HG03460 (cell line): ENCODE results near the gene SLC16A4.
"Not testable (repeated sequence)": the region's sequence is repeated elsewhere in the genome, so short reads cannot be mapped to it uniquely, and the experiment has no call there.

Experiments
- ATAC-seq: cut with Tn5 transposase; IDR thresholded peaks from one replicate; pipeline ENCODE4 v1.9.1; 2021; ENCODE audit not compliant: unreplicated experiment

The SLC16A4 gene

GRCh38 chr1:110390692-110391245 is at the start of gene SLC16A4:
SLC16A4 (minus strand) TSS chr1:110391026; CDS start chr1:110389323, 1,703 bp downstream.
- ATAC-seq, result no peak

GRCh38 chr1:110439873-110440272 is 49.0 kb upstream of the SLC16A4 start:
- ATAC-seq, result not testable (repeated sequence)

- ATAC-seq, result no peak
Measured at GRCh38 chr1:110438893-110439292, 48.1 kb upstream of the SLC16A4 start.

- not testable (repeated sequence) for ATAC-seq
Measured at GRCh38 chr1:110437645-110438299, 46.9 kb upstream of the SLC16A4 start.

GRCh38 chr1:110436635-110437034 is 45.8 kb upstream of the SLC16A4 start:
- ATAC-seq, result no peak

- no peak for ATAC-seq
Measured at GRCh38 chr1:110434946-110435345, 44.1 kb upstream of the SLC16A4 start.

- no peak for ATAC-seq
Measured at GRCh38 chr1:110433803-110434202, 43.0 kb upstream of the SLC16A4 start.

GRCh38 chr1:110433213-110433612 is 42.4 kb upstream of the SLC16A4 start:
- ATAC-seq, result no peak

- no peak for ATAC-seq
Measured at GRCh38 chr1:110430901-110431300, 40.1 kb upstream of the SLC16A4 start.

GRCh38 chr1:110430366-110430765 is 39.5 kb upstream of the SLC16A4 start:
- ATAC-seq, result no peak

GRCh38 chr1:110428946-110429345 is 38.1 kb upstream of the SLC16A4 start:
- ATAC-seq, result no peak

GRCh38 chr1:110426854-110427253 is 36.0 kb upstream of the SLC16A4 start:
- no peak for ATAC-seq

- no peak for ATAC-seq
Measured at GRCh38 chr1:110425612-110426152, 34.9 kb upstream of the SLC16A4 start.

- ATAC-seq, result no peak
Measured at GRCh38 chr1:110424699-110425611, 34.1 kb upstream of the SLC16A4 start.

- no peak for ATAC-seq
Measured at GRCh38 chr1:110420874-110421793, 30.3 kb upstream of the SLC16A4 start.

- no peak for ATAC-seq
Measured at GRCh38 chr1:110420023-110420662, 29.3 kb upstream of the SLC16A4 start.

GRCh38 chr1:110418729-110419128 is 27.9 kb upstream of the SLC16A4 start:
- ATAC-seq, result no peak

- not testable (repeated sequence) for ATAC-seq
Measured at GRCh38 chr1:110413045-110413444, 22.2 kb upstream of the SLC16A4 start.

- ATAC-seq, result no peak
Measured at GRCh38 chr1:110412576-110412975, 21.8 kb upstream of the SLC16A4 start.

GRCh38 chr1:110411173-110411735 is 20.4 kb upstream of the SLC16A4 start:
- no peak for ATAC-seq
